ENCODE results near the gene NOXRED1.

DNA sequence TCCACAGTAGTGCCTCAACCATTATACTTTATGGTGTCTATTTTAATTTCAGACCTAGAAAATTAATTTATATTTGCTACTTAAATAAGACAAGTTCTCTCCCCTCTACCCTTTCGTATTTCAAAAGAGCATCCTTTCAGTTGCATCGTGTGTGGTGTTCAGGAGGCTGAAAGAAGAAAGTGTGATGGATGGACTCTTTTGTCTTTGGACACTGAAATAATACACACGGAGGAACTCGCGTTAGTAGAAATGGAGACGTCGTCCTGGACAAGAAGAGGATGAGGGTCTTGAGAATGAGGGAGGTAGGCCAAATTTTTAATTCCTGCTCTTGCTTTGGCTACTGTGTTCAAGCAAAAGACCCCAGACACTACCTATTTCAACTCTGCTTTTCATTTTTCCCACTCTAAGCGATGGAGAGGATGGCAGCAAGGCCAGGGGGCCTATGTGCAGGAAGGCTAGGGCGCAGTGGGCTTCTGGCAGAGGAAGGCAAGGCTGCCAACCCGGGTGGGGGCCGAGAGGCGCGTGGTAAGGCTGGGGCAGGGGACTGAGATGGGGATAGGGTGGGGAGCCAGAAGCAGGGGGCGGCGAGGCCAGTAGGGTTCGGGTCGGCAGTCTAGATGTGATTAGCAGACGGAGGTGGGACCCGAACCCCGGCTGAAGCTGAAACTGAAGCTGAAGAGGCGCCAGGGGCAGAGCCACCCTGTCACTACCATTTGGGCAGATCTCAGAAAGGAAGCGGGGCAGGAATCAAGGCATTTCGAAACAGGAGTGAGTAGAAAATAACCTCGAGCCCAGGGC lies 47.2 kb downstream of the NOXRED1 start:
- TF ChIP-seq EZH2phosphoT487 (IDR thresholded peaks at IDR 0.05; ENCODE audit: low read depth), result no peak
- TF ChIP-seq, protein P1, sequence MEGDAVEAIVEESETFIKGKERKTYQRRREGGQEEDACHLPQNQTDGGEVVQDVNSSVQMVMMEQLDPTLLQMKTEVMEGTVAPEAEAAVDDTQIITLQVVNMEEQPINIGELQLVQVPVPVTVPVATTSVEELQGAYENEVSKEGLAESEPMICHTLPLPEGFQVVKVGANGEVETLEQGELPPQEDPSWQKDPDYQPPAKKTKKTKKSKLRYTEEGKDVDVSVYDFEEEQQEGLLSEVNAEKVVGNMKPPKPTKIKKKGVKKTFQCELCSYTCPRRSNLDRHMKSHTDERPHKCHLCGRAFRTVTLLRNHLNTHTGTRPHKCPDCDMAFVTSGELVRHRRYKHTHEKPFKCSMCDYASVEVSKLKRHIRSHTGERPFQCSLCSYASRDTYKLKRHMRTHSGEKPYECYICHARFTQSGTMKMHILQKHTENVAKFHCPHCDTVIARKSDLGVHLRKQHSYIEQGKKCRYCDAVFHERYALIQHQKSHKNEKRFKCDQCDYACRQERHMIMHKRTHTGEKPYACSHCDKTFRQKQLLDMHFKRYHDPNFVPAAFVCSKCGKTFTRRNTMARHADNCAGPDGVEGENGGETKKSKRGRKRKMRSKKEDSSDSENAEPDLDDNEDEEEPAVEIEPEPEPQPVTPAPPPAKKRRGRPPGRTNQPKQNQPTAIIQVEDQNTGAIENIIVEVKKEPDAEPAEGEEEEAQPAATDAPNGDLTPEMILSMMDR (IDR thresholded peaks at IDR 0.05; ENCODE audit: low read depth, low read length), result no peak
